HepG2 (cell line): Measurements from ENCODE around the gene THBD. TPM values are rescaled to one million over a fixed set of nuclear protein-coding genes. Genes with fewer than 3 reads are reported as not detected.
A peak's percentile ranks its signal among the peaks of the same experiment; 100 is the strongest.

Source experiments
- EED ChIP-seq: sonication (generic); formaldehyde crosslinking; IDR thresholded peaks from 2 replicates; pipeline ENCODE4 v1.5.0; 2020; ENCODE audit warnings: mild to moderate bottlenecking, missing genetic modification reagents
- JUN ChIP-seq: sonication (generic); formaldehyde crosslinking; IDR thresholded peaks from 2 replicates; pipeline ENCODE4 v1.4.0; 2020; ENCODE audit warnings: mild to moderate bottlenecking, missing genetic modification reagents
- KMT2A ChIP-seq: sonication (generic); formaldehyde crosslinking; IDR thresholded peaks from 2 replicates; pipeline ENCODE4 v1.4.0; 2020; ENCODE audit warnings: missing genetic modification reagents
- ZNF549 ChIP-seq: sonication (generic); formaldehyde crosslinking; IDR thresholded peaks from 2 replicates; pipeline ENCODE4 v1.5.0; 2020; ENCODE audit warnings: missing genetic modification reagents
- ZSCAN20 ChIP-seq: sonication (generic); formaldehyde crosslinking; IDR thresholded peaks from 2 replicates; pipeline ENCODE4 v1.4.0; 2020; ENCODE audit warnings: missing genetic modification reagents, mild to moderate bottlenecking, borderline replicate concordance
- ZSCAN29 ChIP-seq: sonication (generic); formaldehyde crosslinking; conservative IDR thresholded peaks from 2 replicates; pipeline ENCODE4 v1.4.0; 2020; ENCODE audit warnings: mild to moderate bottlenecking, missing genetic modification reagents
- polyA plus RNA-seq, 8 experiments: library from polyadenylated mRNA; depleted of rRNA in 3 of 8; stranded (reverse) in 7 of 8; unstranded in 1 of 8; fragments of >200 nt; fragmentation: Illumina TruSeq in 4 of 8; extraction: Trizol in 4 of 8; gene quantifications; 2 replicates each; pipeline versions ENCODE4 v1.2.1 to v1.2.3, GENCODE V29; 2011 to 2016; ENCODE audit warnings: low read depth in 4 of 8, missing spikeins in 1 of 8, mixed read lengths in 1 of 8; ENCODE audit not compliant: insufficient read depth in 1 of 8
- total RNA-seq, 5 experiments: library from RNA; depleted of rRNA; stranded (reverse); fragments of >200 nt; fragmentation: Illumina TruSeq; extraction: Trizol; gene quantifications; 2 replicates each; pipeline ENCODE4 v1.2.3, GENCODE V29; 2016; ENCODE audit warnings: low read depth in 1 of 5
- TF ChIP-seq, protein P1 (sequence below): sonication (generic); formaldehyde crosslinking; IDR thresholded peaks from 2 replicates; pipeline ENCODE4 v1.8.0; 2022; ENCODE audit warnings: low read depth, missing genetic modification reagents
- TF ChIP-seq, protein P2 (sequence below): sonication (generic); formaldehyde crosslinking; IDR thresholded peaks from 2 replicates; pipeline ENCODE4 v1.5.0; 2020; ENCODE audit warnings: missing genetic modification reagents, mild to moderate bottlenecking, borderline replicate concordance
- TF ChIP-seq, protein P3 (sequence below): IDR thresholded peaks from 2 replicates; pipeline ENCODE4 v1.6.1; 2016; ENCODE audit warnings: mild to moderate bottlenecking, missing biosample characterization, missing genetic modification reagents
- TF ChIP-seq, protein P4 (sequence below): sonication (generic); formaldehyde crosslinking; IDR thresholded peaks from 2 replicates; pipeline ENCODE4 v1.5.0; 2020; ENCODE audit warnings: mild to moderate bottlenecking, missing genetic modification reagents, moderate library complexity

Gene THBD
- total and polyA plus RNA-seq, 2 of the 13 experiments (the other 11 are each of a cell fraction or from before 2014, with no cell fraction given), result 0.03 TPM; not detected in 1

DNA sequence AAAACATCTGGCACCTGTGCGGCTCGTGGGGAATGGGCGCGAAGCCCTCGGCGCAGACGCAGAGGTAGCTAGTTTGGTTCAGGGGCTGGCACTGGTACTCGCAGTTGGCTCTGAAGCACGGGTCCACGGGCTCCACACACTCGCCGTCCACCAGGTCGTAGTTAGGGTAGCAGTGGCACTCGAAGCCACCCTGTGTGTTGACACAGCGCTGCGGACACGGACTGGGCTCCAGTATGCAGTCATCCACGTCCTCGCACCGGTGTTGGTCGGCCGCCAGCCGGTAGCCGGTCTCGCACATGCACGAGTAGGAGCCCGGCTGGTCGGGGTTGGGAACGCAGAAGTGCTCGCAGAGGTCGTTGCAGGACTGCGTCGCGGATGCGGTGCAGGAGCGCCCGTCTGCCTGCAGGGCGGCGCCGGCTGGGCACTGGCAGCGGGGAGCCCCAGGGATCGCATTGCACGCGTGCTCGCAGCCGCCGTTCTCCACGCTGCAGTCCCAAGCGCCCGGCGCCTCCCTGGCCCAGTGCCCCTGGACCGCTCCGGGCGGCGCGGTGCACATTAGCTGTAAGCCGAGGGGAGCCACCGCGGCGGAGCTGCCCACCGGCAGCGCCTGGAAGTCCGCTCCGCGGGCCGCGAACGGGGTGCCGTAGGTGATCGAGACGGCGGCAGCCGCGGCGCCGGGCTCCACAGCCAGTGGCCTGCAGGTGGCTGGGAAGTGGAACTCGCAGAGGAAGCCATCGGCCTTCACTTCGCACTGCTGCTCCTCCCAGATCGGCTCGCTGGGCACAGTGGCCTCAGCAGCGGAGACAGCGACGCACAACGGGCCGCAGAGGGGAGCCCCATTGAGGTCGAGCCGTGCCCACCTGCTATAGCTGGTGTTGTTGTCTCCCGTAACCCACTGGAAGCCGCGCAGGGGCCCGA, 930 bp downstream of the THBD start (continued):
- TF ChIP-seq, protein P1, sequence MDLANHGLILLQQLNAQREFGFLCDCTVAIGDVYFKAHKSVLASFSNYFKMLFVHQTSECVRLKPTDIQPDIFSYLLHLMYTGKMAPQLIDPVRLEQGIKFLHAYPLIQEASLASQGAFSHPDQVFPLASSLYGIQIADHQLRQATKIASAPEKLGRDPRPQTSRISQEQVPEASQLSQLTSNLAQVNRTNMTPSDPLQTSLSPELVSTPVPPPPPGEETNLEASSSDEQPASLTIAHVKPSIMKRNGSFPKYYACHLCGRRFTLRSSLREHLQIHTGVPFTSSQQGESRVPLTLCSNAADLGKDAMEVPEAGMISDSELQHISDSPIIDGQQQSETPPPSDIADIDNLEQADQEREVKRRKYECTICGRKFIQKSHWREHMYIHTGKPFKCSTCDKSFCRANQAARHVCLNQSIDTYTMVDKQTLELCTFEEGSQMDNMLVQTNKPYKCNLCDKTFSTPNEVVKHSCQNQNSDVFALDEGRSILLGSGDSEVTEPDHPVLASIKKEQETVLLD (CRISPR knock-in tag), result no peak
- no peak for TF ChIP-seq ZSCAN29 (CRISPR knock-in tag)
- no peak for TF ChIP-seq JUN
- TF ChIP-seq EED (CRISPR knock-in tag), result 0 out of 2 replicates have a peak, but pooled peaks have one; percentile 27
- no peak for TF ChIP-seq ZSCAN20
- no peak for TF ChIP-seq ZNF549
- TF ChIP-seq, protein P2, sequence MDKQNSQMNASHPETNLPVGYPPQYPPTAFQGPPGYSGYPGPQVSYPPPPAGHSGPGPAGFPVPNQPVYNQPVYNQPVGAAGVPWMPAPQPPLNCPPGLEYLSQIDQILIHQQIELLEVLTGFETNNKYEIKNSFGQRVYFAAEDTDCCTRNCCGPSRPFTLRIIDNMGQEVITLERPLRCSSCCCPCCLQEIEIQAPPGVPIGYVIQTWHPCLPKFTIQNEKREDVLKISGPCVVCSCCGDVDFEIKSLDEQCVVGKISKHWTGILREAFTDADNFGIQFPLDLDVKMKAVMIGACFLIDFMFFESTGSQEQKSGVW (CRISPR knock-in tag), result no peak
- TF ChIP-seq, protein P3, sequence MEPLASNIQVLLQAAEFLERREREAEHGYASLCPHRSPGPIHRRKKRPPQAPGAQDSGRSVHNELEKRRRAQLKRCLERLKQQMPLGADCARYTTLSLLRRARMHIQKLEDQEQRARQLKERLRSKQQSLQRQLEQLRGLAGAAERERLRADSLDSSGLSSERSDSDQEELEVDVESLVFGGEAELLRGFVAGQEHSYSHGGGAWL (CRISPR knock-in tag), result no peak
- TF ChIP-seq KMT2A (CRISPR knock-in tag), result no peak
- TF ChIP-seq, protein P4, sequence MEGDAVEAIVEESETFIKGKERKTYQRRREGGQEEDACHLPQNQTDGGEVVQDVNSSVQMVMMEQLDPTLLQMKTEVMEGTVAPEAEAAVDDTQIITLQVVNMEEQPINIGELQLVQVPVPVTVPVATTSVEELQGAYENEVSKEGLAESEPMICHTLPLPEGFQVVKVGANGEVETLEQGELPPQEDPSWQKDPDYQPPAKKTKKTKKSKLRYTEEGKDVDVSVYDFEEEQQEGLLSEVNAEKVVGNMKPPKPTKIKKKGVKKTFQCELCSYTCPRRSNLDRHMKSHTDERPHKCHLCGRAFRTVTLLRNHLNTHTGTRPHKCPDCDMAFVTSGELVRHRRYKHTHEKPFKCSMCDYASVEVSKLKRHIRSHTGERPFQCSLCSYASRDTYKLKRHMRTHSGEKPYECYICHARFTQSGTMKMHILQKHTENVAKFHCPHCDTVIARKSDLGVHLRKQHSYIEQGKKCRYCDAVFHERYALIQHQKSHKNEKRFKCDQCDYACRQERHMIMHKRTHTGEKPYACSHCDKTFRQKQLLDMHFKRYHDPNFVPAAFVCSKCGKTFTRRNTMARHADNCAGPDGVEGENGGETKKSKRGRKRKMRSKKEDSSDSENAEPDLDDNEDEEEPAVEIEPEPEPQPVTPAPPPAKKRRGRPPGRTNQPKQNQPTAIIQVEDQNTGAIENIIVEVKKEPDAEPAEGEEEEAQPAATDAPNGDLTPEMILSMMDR, result peak; percentile 12; the same call in 1 of the 2 replicates
